ENCODE results near the gene CD27.

DNA sequence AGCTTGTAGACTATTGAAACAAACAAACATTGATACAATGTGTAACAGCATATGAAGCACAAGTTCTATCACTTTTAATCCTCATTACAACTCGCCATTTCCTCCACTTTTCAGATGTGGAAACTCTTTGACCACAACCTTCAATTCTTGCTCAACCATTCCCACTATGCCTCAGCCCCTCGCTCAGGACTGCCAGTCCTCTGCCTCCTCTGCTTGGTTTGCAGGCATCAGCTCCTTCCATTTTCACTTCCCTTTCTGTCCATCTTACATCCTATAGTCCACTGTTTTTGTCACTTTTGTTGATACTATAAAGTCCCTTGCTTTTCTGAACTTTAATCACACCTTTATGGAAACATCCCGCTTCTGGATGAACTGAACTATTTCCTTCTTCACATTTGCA is 28.2 kb upstream of the CD27 start:
- TF ChIP-seq, protein P1, sequence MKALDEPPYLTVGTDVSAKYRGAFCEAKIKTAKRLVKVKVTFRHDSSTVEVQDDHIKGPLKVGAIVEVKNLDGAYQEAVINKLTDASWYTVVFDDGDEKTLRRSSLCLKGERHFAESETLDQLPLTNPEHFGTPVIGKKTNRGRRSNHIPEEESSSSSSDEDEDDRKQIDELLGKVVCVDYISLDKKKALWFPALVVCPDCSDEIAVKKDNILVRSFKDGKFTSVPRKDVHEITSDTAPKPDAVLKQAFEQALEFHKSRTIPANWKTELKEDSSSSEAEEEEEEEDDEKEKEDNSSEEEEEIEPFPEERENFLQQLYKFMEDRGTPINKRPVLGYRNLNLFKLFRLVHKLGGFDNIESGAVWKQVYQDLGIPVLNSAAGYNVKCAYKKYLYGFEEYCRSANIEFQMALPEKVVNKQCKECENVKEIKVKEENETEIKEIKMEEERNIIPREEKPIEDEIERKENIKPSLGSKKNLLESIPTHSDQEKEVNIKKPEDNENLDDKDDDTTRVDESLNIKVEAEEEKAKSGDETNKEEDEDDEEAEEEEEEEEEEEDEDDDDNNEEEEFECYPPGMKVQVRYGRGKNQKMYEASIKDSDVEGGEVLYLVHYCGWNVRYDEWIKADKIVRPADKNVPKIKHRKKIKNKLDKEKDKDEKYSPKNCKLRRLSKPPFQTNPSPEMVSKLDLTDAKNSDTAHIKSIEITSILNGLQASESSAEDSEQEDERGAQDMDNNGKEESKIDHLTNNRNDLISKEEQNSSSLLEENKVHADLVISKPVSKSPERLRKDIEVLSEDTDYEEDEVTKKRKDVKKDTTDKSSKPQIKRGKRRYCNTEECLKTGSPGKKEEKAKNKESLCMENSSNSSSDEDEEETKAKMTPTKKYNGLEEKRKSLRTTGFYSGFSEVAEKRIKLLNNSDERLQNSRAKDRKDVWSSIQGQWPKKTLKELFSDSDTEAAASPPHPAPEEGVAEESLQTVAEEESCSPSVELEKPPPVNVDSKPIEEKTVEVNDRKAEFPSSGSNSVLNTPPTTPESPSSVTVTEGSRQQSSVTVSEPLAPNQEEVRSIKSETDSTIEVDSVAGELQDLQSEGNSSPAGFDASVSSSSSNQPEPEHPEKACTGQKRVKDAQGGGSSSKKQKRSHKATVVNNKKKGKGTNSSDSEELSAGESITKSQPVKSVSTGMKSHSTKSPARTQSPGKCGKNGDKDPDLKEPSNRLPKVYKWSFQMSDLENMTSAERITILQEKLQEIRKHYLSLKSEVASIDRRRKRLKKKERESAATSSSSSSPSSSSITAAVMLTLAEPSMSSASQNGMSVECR (CRISPR knock-in tag; IDR thresholded peaks at IDR 0.05; ENCODE audit: borderline replicate concordance), result no peak
- TF ChIP-seq, protein P2, sequence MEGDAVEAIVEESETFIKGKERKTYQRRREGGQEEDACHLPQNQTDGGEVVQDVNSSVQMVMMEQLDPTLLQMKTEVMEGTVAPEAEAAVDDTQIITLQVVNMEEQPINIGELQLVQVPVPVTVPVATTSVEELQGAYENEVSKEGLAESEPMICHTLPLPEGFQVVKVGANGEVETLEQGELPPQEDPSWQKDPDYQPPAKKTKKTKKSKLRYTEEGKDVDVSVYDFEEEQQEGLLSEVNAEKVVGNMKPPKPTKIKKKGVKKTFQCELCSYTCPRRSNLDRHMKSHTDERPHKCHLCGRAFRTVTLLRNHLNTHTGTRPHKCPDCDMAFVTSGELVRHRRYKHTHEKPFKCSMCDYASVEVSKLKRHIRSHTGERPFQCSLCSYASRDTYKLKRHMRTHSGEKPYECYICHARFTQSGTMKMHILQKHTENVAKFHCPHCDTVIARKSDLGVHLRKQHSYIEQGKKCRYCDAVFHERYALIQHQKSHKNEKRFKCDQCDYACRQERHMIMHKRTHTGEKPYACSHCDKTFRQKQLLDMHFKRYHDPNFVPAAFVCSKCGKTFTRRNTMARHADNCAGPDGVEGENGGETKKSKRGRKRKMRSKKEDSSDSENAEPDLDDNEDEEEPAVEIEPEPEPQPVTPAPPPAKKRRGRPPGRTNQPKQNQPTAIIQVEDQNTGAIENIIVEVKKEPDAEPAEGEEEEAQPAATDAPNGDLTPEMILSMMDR (IDR thresholded peaks at IDR 0.05), result no peak
- TF ChIP-seq, protein P3, sequence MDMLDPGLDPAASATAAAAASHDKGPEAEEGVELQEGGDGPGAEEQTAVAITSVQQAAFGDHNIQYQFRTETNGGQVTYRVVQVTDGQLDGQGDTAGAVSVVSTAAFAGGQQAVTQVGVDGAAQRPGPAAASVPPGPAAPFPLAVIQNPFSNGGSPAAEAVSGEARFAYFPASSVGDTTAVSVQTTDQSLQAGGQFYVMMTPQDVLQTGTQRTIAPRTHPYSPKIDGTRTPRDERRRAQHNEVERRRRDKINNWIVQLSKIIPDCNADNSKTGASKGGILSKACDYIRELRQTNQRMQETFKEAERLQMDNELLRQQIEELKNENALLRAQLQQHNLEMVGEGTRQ (CRISPR knock-in tag; IDR thresholded peaks at IDR 0.05), result no peak
- TF ChIP-seq RELA (CRISPR knock-in tag; IDR thresholded peaks at IDR 0.05; ENCODE audit: borderline replicate concordance) (no peak), EMX1 (CRISPR knock-in tag; IDR thresholded peaks at IDR 0.05) (no peak), TEAD4 (CRISPR knock-in tag; IDR thresholded peaks at IDR 0.05) (no peak)
- TF ChIP-seq, protein P4, sequence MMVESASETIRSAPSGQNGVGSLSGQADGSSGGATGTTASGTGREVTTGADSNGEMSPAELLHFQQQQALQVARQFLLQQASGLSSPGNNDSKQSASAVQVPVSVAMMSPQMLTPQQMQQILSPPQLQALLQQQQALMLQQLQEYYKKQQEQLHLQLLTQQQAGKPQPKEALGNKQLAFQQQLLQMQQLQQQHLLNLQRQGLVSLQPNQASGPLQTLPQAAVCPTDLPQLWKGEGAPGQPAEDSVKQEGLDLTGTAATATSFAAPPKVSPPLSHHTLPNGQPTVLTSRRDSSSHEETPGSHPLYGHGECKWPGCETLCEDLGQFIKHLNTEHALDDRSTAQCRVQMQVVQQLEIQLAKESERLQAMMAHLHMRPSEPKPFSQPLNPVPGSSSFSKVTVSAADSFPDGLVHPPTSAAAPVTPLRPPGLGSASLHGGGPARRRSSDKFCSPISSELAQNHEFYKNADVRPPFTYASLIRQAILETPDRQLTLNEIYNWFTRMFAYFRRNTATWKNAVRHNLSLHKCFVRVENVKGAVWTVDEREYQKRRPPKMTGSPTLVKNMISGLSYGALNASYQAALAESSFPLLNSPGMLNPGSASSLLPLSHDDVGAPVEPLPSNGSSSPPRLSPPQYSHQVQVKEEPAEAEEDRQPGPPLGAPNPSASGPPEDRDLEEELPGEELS (CRISPR knock-in tag; IDR thresholded peaks at IDR 0.05), result no peak
- TF ChIP-seq, protein P5, sequence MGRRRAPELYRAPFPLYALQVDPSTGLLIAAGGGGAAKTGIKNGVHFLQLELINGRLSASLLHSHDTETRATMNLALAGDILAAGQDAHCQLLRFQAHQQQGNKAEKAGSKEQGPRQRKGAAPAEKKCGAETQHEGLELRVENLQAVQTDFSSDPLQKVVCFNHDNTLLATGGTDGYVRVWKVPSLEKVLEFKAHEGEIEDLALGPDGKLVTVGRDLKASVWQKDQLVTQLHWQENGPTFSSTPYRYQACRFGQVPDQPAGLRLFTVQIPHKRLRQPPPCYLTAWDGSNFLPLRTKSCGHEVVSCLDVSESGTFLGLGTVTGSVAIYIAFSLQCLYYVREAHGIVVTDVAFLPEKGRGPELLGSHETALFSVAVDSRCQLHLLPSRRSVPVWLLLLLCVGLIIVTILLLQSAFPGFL (CRISPR knock-in tag; IDR thresholded peaks at IDR 0.05; ENCODE audit: borderline replicate concordance), result no peak
